Hematopoietic multipotent progenitor cell treated with erythropoietin and hydrocortisone succinate and interleukin-3 and kit ligand, for 4 days (in vitro differentiated cells): Measurements from ENCODE around the gene PLCXD3.

Source experiments
- DNase-seq: peaks from one replicate; pipeline ENCODE4 v3.0.0-alpha.2; 2015

Gene PLCXD3

DNA sequence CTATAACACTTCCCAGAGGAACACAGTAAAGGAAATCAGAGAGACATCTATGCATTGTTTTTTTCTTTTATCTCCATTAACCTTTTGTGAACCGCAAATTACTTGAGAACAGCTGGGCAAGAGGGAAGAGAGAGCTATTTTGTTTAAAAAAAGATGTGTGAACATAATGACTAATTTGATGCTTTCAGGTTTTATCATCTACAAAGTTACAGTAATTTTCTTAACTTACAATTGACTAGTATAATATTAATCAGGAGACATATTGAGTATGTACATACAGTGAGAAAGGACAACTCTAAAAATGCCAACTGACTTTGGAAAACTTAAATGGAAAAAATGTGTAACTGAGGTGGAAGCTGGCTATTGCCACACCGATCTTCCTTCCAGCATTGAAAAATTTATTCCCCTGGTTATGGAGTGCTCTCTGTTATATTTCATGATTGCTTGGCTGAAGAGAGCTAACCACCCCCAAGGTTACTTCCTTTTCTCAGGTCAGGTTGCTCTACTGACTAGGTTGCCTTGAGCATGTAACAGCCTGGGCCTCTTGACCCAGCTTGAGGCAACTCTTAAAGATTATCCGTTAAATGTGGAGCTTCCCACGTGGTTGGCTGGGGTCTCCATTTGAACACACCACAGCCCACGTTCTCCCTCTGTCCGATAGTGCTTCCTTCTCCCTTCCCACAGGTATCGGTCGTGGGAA is 234.4 kb downstream of the PLCXD3 start:
- no peak for DNase-seq

- DNase-seq = peak; percentile 53
Observed at GRCh38 chr5:41270423-41271251, 239.8 kb downstream of the PLCXD3 start.

DNA sequence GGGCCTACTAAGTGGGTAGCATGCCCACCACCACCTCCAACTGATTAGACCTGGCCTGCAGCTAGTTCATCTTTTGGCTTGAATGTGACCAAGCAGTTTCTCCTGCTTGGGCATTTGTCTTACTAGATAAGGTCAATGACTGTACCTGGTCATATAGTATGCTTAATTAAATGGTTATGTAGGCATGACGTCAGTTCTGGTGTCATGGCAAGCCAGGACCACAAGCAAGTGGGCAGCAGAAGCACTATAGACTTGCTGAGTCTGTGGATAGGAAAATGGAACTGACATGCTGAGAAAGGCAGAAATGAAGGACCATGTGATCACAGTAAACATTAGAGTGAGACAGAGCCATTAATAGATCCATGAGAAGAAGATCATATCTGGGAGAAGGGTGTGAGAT is 241.5 kb downstream of the PLCXD3 start:
- DNase-seq = no peak

GRCh38 chr5:41266377-41266776 is 244.0 kb downstream of the PLCXD3 start:
- DNase-seq = no peak

DNA sequence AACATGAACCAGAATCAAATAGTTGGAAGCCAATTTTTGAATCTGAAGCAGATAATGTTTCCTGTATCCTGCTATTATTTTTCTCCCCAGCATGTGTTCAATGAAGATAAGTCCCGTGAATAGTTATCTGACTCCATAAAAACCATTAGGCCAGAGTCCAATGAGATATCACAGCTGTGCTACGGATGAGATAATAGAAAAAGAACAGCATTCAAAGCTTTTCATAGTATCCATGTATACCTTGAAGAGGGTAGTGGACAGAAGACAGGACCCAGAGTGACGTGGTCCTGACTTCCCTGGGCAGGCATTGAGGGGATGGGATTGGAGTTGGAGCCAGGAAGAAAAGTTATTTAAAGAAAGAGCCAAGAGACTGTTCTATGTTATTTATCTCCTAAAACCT is 246.4 kb downstream of the PLCXD3 start:
- DNase-seq = no peak

DNA sequence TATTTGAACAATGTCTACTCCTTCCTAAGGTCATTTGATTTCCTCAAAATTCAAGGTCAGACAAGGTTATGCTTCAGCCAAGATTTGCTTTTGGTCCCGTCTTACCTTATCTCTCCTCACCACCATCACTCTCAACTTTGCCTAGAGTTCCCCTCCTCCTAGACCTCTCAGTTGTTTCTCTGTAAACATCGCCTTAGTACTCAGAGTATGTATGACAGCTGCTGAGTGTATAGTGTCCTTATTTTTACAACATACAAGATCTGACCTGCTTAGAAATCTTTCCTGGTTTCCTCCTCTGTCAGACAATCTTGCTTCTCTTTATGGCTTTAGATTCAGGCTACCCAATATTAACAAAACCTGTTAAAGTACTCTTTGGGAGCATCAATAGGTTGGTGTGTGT is 247.1 kb downstream of the PLCXD3 start:
- DNase-seq = no peak
